PC-3 (cell line): ENCODE data around the gene ENHO. TPM values are rescaled to one million over a fixed set of nuclear protein-coding genes. Genes with fewer than 3 reads are reported as not detected.

ENCODE experiments used
- ATAC-seq: fragments of 200-7000 bp; cut with Tn5 transposase; 2 replicates; pipeline ENCODE4 v1.9.1; 2020; ENCODE audit warnings: mild to moderate bottlenecking, moderate library complexity
- BruUV-seq: library from RNA; stranded (reverse); fragments of 400-500 nt; replicated peaks from 2 replicates; lab custom pipeline; 2021; lab: Mats Ljungman, UMichigan
- CTCF ChIA-PET: fragments of 300-600 bp; sonication (Branson Sonifier 250); formaldehyde crosslinking; loops from one replicate; lab custom pipeline; 2022; ENCODE audit warnings: antibody characterized with exemption; lab: Charles Lee
- POLR2A ChIA-PET: fragments of 300-600 bp; sonication (Branson Sonifier 250); formaldehyde crosslinking; loops from one replicate; lab custom pipeline; 2022; ENCODE audit warnings: antibody characterized with exemption; ENCODE audit not compliant: unreplicated experiment; lab: Charles Lee
- DNase-seq: peaks from one replicate; pipeline ENCODE4 v3.0.0-alpha.2; 2015
- H2AFZ ChIP-seq: fragments of 300-600 bp; sonication (generic); 2 replicates; pipeline ENCODE4 v1.6.0; 2016; ENCODE audit warnings: antibody characterized with exemption, low read length
- H3F3A ChIP-seq: fragments of 300-600 bp; sonication (generic); one replicate; pipeline ENCODE4 v1.6.0; 2017; ENCODE audit warnings: antibody characterized with exemption, low read length, control low read depth, mild to moderate bottlenecking; ENCODE audit not compliant: unreplicated experiment
- H3K27ac ChIP-seq: fragments of 300-600 bp; sonication (generic); 2 replicates; pipeline ENCODE4 v1.5.1; 2016; ENCODE audit warnings: mild to moderate bottlenecking, low read length
- H3K27me3 ChIP-seq: fragments of 300-600 bp; sonication (generic); 2 replicates; pipeline ENCODE4 v1.6.1; 2016; ENCODE audit warnings: low read length, mixed read lengths
- H3K36me3 ChIP-seq: fragments of 300-600 bp; sonication (generic); 2 replicates; pipeline ENCODE4 v1.6.1; 2016; ENCODE audit warnings: low read depth, mixed run types, low read length, mixed read lengths
- H3K4me1 ChIP-seq: fragments of 300-600 bp; sonication (generic); 2 replicates; pipeline ENCODE4 v1.5.1; 2016; ENCODE audit warnings: low read length; ENCODE audit not compliant: insufficient read depth
- H3K4me2 ChIP-seq: fragments of 300-600 bp; sonication (generic); 2 replicates; pipeline ENCODE4 v1.6.0; 2016; ENCODE audit warnings: low read length
- H3K4me3 ChIP-seq: fragments of 300-600 bp; sonication (generic); 2 replicates; pipeline ENCODE4 v1.5.1; 2016; ENCODE audit warnings: mild to moderate bottlenecking, low read length, mixed read lengths
- H3K79me2 ChIP-seq: fragments of 300-600 bp; sonication (generic); 2 replicates; pipeline ENCODE4 v1.6.1; 2017; ENCODE audit warnings: low read length, mixed read lengths
- H3K9ac ChIP-seq: fragments of 300-600 bp; sonication (generic); 2 replicates; pipeline ENCODE4 v1.6.0; 2016; ENCODE audit warnings: mild to moderate bottlenecking, low read length
- H3K9me2 ChIP-seq: fragments of 300-600 bp; sonication (generic); replicated peaks from 2 replicates; pipeline ENCODE4 v1.6.1; 2016; ENCODE audit warnings: mixed run types, low read length, mixed read lengths
- H3K9me3 ChIP-seq: fragments of 300-600 bp; sonication (generic); 2 replicates; pipeline ENCODE4 v1.6.1; 2016; ENCODE audit warnings: low read length, mixed read lengths
- H4K20me1 ChIP-seq: fragments of 300-600 bp; sonication (generic); 2 replicates; pipeline ENCODE4 v1.6.1; 2016; ENCODE audit warnings: low read length, mixed read lengths
- CTCF ChIP-seq: fragments of 300-600 bp; sonication (generic); conservative IDR thresholded peaks from 2 replicates; pipeline ENCODE4 v1.5.1; 2017; ENCODE audit warnings: antibody characterized with exemption, low read depth, mild to moderate bottlenecking, low read length
- EZH2 ChIP-seq: fragments of 300-600 bp; sonication (generic); IDR thresholded peaks from one replicate; pipeline ENCODE4 v1.6.1; 2017; ENCODE audit warnings: antibody characterized with exemption, mild to moderate bottlenecking, low read length; ENCODE audit not compliant: unreplicated experiment
- EZH2phosphoT487 ChIP-seq: fragments of 300-600 bp; sonication (generic); IDR thresholded peaks from 2 replicates; pipeline ENCODE4 v1.6.1; 2018; ENCODE audit warnings: mild to moderate bottlenecking, antibody characterized with exemption, low read length, borderline replicate concordance
- intact Hi-C: fragments of 100-400 bp; cut with micrococcal nuclease; formaldehyde crosslinking; loops from 2 replicates; pipeline ENCODE4 v1.9.0; 2023
- total RNA-seq: library from RNA; depleted of rRNA; stranded (reverse); fragments of >200 nt; gene quantifications from 2 replicates; pipeline ENCODE4 v1.2.3, GENCODE V29; 2014

ENHO gene
- total RNA-seq, 1 experiment from 2014 or later, result 1.3 TPM

- Histone ChIP-seq H3K4me1 (peaks cover 4% of the 10 kb centered on the region; the same call in 1 of the 2 replicates), H3K9me3 (no peaks in the 10 kb centered on the region), H3K27ac (no peak overlapping the region), H3K4me2 (no peak overlapping the region), H3K27me3 (no peaks in the 10 kb centered on the region), H3F3A (no peaks in the 10 kb centered on the region), H3K36me3 (no peaks in the 10 kb centered on the region), H3K4me3 (no peak overlapping the region), H4K20me1 (no peaks in the 10 kb centered on the region), H3K9me2 (no peaks in the 10 kb centered on the region), H2AFZ (no peak overlapping the region), H3K9ac (no peak overlapping the region), H3K79me2 (no peaks in the 10 kb centered on the region)
- ATAC-seq (no peak), DNase-seq (no peak)
- intact Hi-C loops, result no loop called here
- POLR2A ChIA-PET, result no interaction called here
- TF ChIP-seq EZH2 (no peak), EZH2phosphoT487 (no peak), CTCF (no peak)
- CTCF ChIA-PET, result no interaction called here
- BruUV-seq, result no TSS peak
Observed at GRCh38 chr9:34508951-34509350, 13.8 kb downstream of the ENHO start.

GRCh38 chr9:34508463-34508862 is 14.3 kb downstream of the ENHO start:
- Histone ChIP-seq H3K4me3 (no peak overlapping the region), H3K9me2 (no peaks in the 10 kb centered on the region), H3F3A (no peaks in the 10 kb centered on the region), H3K27me3 (no peaks in the 10 kb centered on the region), H3K79me2 (no peaks in the 10 kb centered on the region), H3K27ac (no peak overlapping the region), H3K4me2 (no peak overlapping the region), H3K9me3 (no peaks in the 10 kb centered on the region), H3K36me3 (no peaks in the 10 kb centered on the region), H4K20me1 (no peaks in the 10 kb centered on the region), H3K4me1 (peaks cover 9% of the 10 kb centered on the region), H2AFZ (no peak overlapping the region), H3K9ac (no peak overlapping the region)
- TF ChIP-seq EZH2 (no peak), EZH2phosphoT487 (no peak), CTCF (no peak)
- ChIA-PET CTCF (no interaction called here), POLR2A (no interaction called here)
- no TSS peak for BruUV-seq
- ATAC-seq (no peak), DNase-seq (no peak)
- intact Hi-C loops, result no loop called here

GRCh38 chr9:34507966-34508365 is 14.8 kb downstream of the ENHO start:
- Histone ChIP-seq H3K9me2 (no peaks in the 10 kb centered on the region), H3K27me3 (no peaks in the 10 kb centered on the region), H3K4me2 (no peak overlapping the region), H3K9me3 (no peaks in the 10 kb centered on the region), H3F3A (no peaks in the 10 kb centered on the region), H3K27ac (no peak overlapping the region), H3K36me3 (no peaks in the 10 kb centered on the region), H2AFZ (no peak overlapping the region), H3K9ac (no peak overlapping the region), H3K4me3 (no peak overlapping the region), H4K20me1 (no peaks in the 10 kb centered on the region), H3K79me2 (no peaks in the 10 kb centered on the region), H3K4me1 (peaks cover 14% of the 10 kb centered on the region)
- DNase-seq (no peak), ATAC-seq (no peak)
- intact Hi-C loops, result no loop called here
- TF ChIP-seq EZH2phosphoT487 (no peak), CTCF (no peak), EZH2 (no peak)
- CTCF ChIA-PET, result no interaction called here
- no TSS peak for BruUV-seq
- POLR2A ChIA-PET, result no interaction called here
